GM23338 (cell line): ENCODE measurements around the gene CACNA2D3.

ENCODE experiments used
- CREB1 ChIP-seq: fragments of 250-450 bp; sonication (Bioruptor Pico); IDR thresholded peaks from 2 replicates; pipeline ENCODE4 v1.5.0; 2020; ENCODE audit warnings: low read depth, mild to moderate bottlenecking, moderate library complexity
- CTCF ChIP-seq, 2 experiments: fragments of 200-600 bp in 1 of 2; sonication (generic) in 1 of 2; conservative IDR thresholded peaks; 2 replicates each; pipeline versions ENCODE4 v1.5.1 to v1.6.1; 2016 to 2017; ENCODE audit warnings: antibody characterized with exemption in 2 of 2, low read depth in 2 of 2, mild to moderate bottlenecking in 2 of 2, moderate library complexity in 1 of 2
- ETS1 ChIP-seq: IDR thresholded peaks from 2 replicates; pipeline ENCODE4 v1.6.1; 2016; ENCODE audit warnings: antibody characterized with exemption
- EZH2 ChIP-seq: fragments of 200-600 bp; sonication (generic); IDR thresholded peaks from one replicate; pipeline ENCODE4 v1.8.0; 2017; ENCODE audit warnings: antibody characterized with exemption, mild to moderate bottlenecking, low read depth; ENCODE audit not compliant: unreplicated experiment
- EZH2phosphoT487 ChIP-seq: fragments of 200-600 bp; sonication (generic); IDR thresholded peaks from one replicate; pipeline ENCODE4 v1.8.1; 2018; ENCODE audit warnings: antibody characterized with exemption; ENCODE audit not compliant: unreplicated experiment
- JUNB ChIP-seq: IDR thresholded peaks from one replicate; pipeline ENCODE4 v1.6.1; 2016; ENCODE audit warnings: antibody characterized with exemption; ENCODE audit not compliant: unreplicated experiment
- NANOG ChIP-seq: IDR thresholded peaks from 2 replicates; pipeline ENCODE4 v1.6.1; 2016; ENCODE audit warnings: antibody characterized with exemption, borderline replicate concordance
- POLR2AphosphoS5 ChIP-seq: IDR thresholded peaks from 2 replicates; pipeline ENCODE4 v1.6.1; 2016; ENCODE audit warnings: antibody characterized with exemption, low read depth
- REST ChIP-seq: IDR thresholded peaks from one replicate; pipeline ENCODE4 v1.6.1; 2018; ENCODE audit warnings: antibody characterized with exemption; ENCODE audit not compliant: unreplicated experiment

- TF ChIP-seq CTCF (conservative IDR thresholded peaks at IDR 0.05; ENCODE audit: low read depth in 2 of 2) (no peak), CREB1 (CRISPR knock-in tag) (no peak), POLR2AphosphoS5 (no peak), JUNB (no peak), EZH2 (no peak), ETS1 (no peak), EZH2phosphoT487 (no peak), NANOG (no peak), REST (no peak)
These were observed 936.8 kb downstream of the CACNA2D3 start for GRCh38 chr3:55059027-55059629.
